H1 (cell line): ENCODE measurements around the gene PGLYRP1. TPM values are rescaled to one million over a fixed set of nuclear protein-coding genes. Genes with fewer than 3 reads are reported as not detected.

ENCODE experiments used
- CTCF ChIA-PET: fragments of 300-600 bp; sonication (Branson Sonifier 250); formaldehyde crosslinking; loops from one replicate; lab custom pipeline; 2021; ENCODE audit not compliant: partially characterized antibody; lab: Charles Lee
- POLR2A ChIA-PET: fragments of 300-600 bp; sonication (Branson Sonifier 250); formaldehyde crosslinking; loops from one replicate; lab custom pipeline; 2021; ENCODE audit warnings: inconsistent platforms; ENCODE audit not compliant: partially characterized antibody; lab: Charles Lee
- DNase-seq, 2 experiments: peaks; one replicate each; pipeline versions ENCODE4 v3.0.0 to v3.0.0-alpha.2; 2010 to 2022; ENCODE audit warnings: low spot score in 2 of 2, low read depth in 1 of 2, mixed read lengths in 1 of 2
- FAIRE-seq: peaks from 2 replicates; lab custom pipeline; 2011; peaks lifted over from hg19 to GRCh38; lab: Jason Lieb, UNC
- H2AFZ ChIP-seq: 2 replicates; pipeline ENCODE4 v1.8.1; 2012; ENCODE audit warnings: low read length, inconsistent platforms
- H2AK5ac ChIP-seq: 2 replicates; pipeline ENCODE4 v1.6.1; 2013; ENCODE audit warnings: low read depth, low read length
- H2BK120ac ChIP-seq: replicated peaks from 2 replicates; pipeline ENCODE3; 2013; ENCODE audit warnings: low read depth, low read length, inconsistent platforms
- H2BK12ac ChIP-seq: 2 replicates; pipeline ENCODE4 v1.6.1; 2013; ENCODE audit warnings: low read depth, low read length
- H2BK15ac ChIP-seq: 2 replicates; pipeline ENCODE4 v1.6.1; 2013; ENCODE audit warnings: low read length
- H2BK20ac ChIP-seq: 2 replicates; pipeline ENCODE4 v1.6.1; 2013; ENCODE audit warnings: low read length
- H2BK5ac ChIP-seq: 2 replicates; pipeline ENCODE4 v1.6.1; 2013; ENCODE audit warnings: low read depth, low read length
- H3K14ac ChIP-seq: 2 replicates; pipeline ENCODE4 v1.6.1; 2013; ENCODE audit warnings: inconsistent platforms; ENCODE audit not compliant: insufficient read length
- H3K18ac ChIP-seq: 2 replicates; pipeline ENCODE4 v1.6.1; 2013; ENCODE audit warnings: low read length; ENCODE audit errors: extremely low read depth
- H3K23ac ChIP-seq: 2 replicates; pipeline ENCODE4 v1.6.1; 2013; ENCODE audit warnings: inconsistent platforms; ENCODE audit not compliant: insufficient read length
- H3K23me2 ChIP-seq: 2 replicates; pipeline ENCODE4 v1.6.1; 2013; ENCODE audit warnings: low read depth, low read length
- H3K27ac ChIP-seq: 2 replicates; pipeline ENCODE4 v1.6.1; 2011; ENCODE audit warnings: low read depth, low read length, inconsistent platforms
- H3K27me3 ChIP-seq, 4 experiments: replicated peaks in 1 of 4; 1 replicate in 1 of 4; 2 replicates in 3 of 4; pipeline versions ENCODE4 v1.6.1 to v1.8.1; 2011 to 2013; ENCODE audit warnings: low read length in 3 of 4, mild to moderate bottlenecking in 3 of 4, inconsistent platforms in 2 of 4, mixed read lengths in 2 of 4, moderate library complexity in 1 of 4; ENCODE audit not compliant: control insufficient read depth in 3 of 4, insufficient read depth in 3 of 4; ENCODE audit errors: extremely low read depth in 1 of 4
- H3K36me3 ChIP-seq, 4 experiments: 2 replicates each; pipeline versions ENCODE4 v1.6.1 to v1.8.1; 2011 to 2013; ENCODE audit warnings: mild to moderate bottlenecking in 4 of 4, low read length in 3 of 4, moderate library complexity in 2 of 4, control low read depth in 1 of 4, inconsistent platforms in 1 of 4; ENCODE audit not compliant: insufficient read depth in 4 of 4, control insufficient read depth in 2 of 4
- H3K4ac ChIP-seq: replicated peaks from 2 replicates; pipeline ENCODE3; 2013; ENCODE audit warnings: low read length, low read depth, mixed read lengths, inconsistent platforms; ENCODE audit not compliant: insufficient read length
- H3K4me1 ChIP-seq, 4 experiments: replicated peaks in 1 of 4; 1 replicate in 1 of 4; 2 replicates in 3 of 4; pipeline versions ENCODE4 v1.6.1 to v1.8.1; 2011 to 2013; ENCODE audit warnings: low read length in 3 of 4, inconsistent platforms in 2 of 4, mixed read lengths in 1 of 4; ENCODE audit not compliant: insufficient read depth in 4 of 4, control insufficient read depth in 3 of 4
- H3K4me2 ChIP-seq, 2 experiments: 2 replicates each; pipeline versions ENCODE4 v1.6.1 to v1.8.1; 2011 to 2013; ENCODE audit warnings: low read depth in 2 of 2, low read length in 2 of 2, control low read depth in 1 of 2, inconsistent platforms in 1 of 2, mild to moderate bottlenecking in 1 of 2; ENCODE audit not compliant: insufficient read depth in 1 of 2
- H3K4me3 ChIP-seq, 4 experiments: fragments of 200-600, 300-600 bp in 1 of 4; sonication (generic), shearing (Covaris generic), sonication (Bioruptor Twin) in 1 of 4; 2 replicates each; pipeline versions ENCODE4 v1.5.1 to v1.8.1; 2011 to 2016; ENCODE audit warnings: low read length in 4 of 4, low read depth in 3 of 4, control low read depth in 2 of 4, inconsistent platforms in 2 of 4, mild to moderate bottlenecking in 2 of 4, mixed read lengths in 1 of 4, moderate library complexity in 1 of 4; ENCODE audit not compliant: insufficient read depth in 2 of 4; ENCODE audit errors: extremely low read depth in 1 of 4
- H3K56ac ChIP-seq: replicated peaks from 2 replicates; pipeline ENCODE3; 2013; ENCODE audit warnings: low read depth, mild to moderate bottlenecking, mixed read lengths, low read length, inconsistent platforms; ENCODE audit not compliant: insufficient read length
- H3K79me1 ChIP-seq: 2 replicates; pipeline ENCODE4 v1.6.1; 2013; ENCODE audit warnings: low read depth, low read length, control low read depth
- H3K79me2 ChIP-seq, 2 experiments: 2 replicates each; pipeline versions ENCODE4 v1.6.1 to v1.8.1; 2012 to 2013; ENCODE audit warnings: low read length in 2 of 2, mild to moderate bottlenecking in 2 of 2, inconsistent platforms in 1 of 2; ENCODE audit not compliant: insufficient read depth in 2 of 2, control insufficient read depth in 1 of 2
- H3K9ac ChIP-seq, 4 experiments: replicated peaks in 1 of 4; 1 replicate in 1 of 4; 2 replicates in 3 of 4; pipeline versions ENCODE4 v1.6.1 to v1.8.1; 2011 to 2013; ENCODE audit warnings: low read depth in 3 of 4, low read length in 3 of 4, control low read depth in 2 of 4, mild to moderate bottlenecking in 2 of 4, moderate library complexity in 2 of 4, inconsistent platforms in 1 of 4; ENCODE audit errors: extremely low read depth in 1 of 4
- H3K9me3 ChIP-seq, 2 experiments: 2 replicates each; pipeline versions ENCODE4 v1.6.1 to v1.8.1; 2012 to 2013; ENCODE audit warnings: mild to moderate bottlenecking in 2 of 2, moderate library complexity in 2 of 2, control low read depth in 1 of 2, inconsistent platforms in 1 of 2, low read depth in 1 of 2, low read length in 1 of 2, mixed read lengths in 1 of 2; ENCODE audit not compliant: insufficient read depth in 2 of 2
- H4K20me1 ChIP-seq, 2 experiments: replicated peaks in 1 of 2; 2 replicates each; pipeline versions ENCODE3 to v1.8.1; 2011 to 2013; ENCODE audit warnings: inconsistent platforms in 2 of 2, low read length in 2 of 2, mild to moderate bottlenecking in 1 of 2; ENCODE audit not compliant: insufficient read depth in 2 of 2, control insufficient read depth in 1 of 2
- H4K5ac ChIP-seq: 2 replicates; pipeline ENCODE4 v1.6.1; 2013; ENCODE audit warnings: low read length, low read depth, mixed read lengths, inconsistent platforms; ENCODE audit not compliant: insufficient read length
- H4K8ac ChIP-seq: 2 replicates; pipeline ENCODE4 v1.8.0; 2013; ENCODE audit warnings: mild to moderate bottlenecking, moderate library complexity, low read length, inconsistent platforms; ENCODE audit not compliant: insufficient read depth; ENCODE audit errors: extremely low read depth
- H4K91ac ChIP-seq: replicated peaks from 2 replicates; pipeline ENCODE3; 2013; ENCODE audit warnings: low read length, mixed read lengths, inconsistent platforms; ENCODE audit not compliant: insufficient read length
- CEBPB ChIP-seq: IDR thresholded peaks from 2 replicates; pipeline ENCODE4 v1.6.1; 2012; ENCODE audit warnings: low read depth, low read length
- RAD21 ChIP-seq, 2 experiments: IDR thresholded peaks in 1 of 2; conservative IDR thresholded peaks in 1 of 2; 2 replicates each; pipeline ENCODE4 v1.6.1; 2011; ENCODE audit warnings: low read depth in 2 of 2, low read length in 2 of 2, improper control_type of control experiment in 1 of 2, inconsistent platforms in 1 of 2, mild to moderate bottlenecking in 1 of 2, moderate library complexity in 1 of 2
- SIRT6 ChIP-seq: IDR thresholded peaks from one replicate; pipeline ENCODE4 v1.7.1; 2012; ENCODE audit warnings: low read length, inconsistent platforms
- TAF1 ChIP-seq: IDR thresholded peaks from 2 replicates; pipeline ENCODE4 v1.6.1; 2011; ENCODE audit warnings: mild to moderate bottlenecking, low read depth, low read length
- WGBS, 2 experiments: shearing (Covaris generic) in 1 of 2; methylation state at CpG; one replicate each; pipeline versions ENCODE4 v1.1.6 to v1.1.7; 2013 to 2015; ENCODE audit warnings: low lambda C conversion rate in 2 of 2, mixed read lengths in 2 of 2, inconsistent platforms in 1 of 2, low coverage in 1 of 2, missing lambda C conversion rate in 1 of 2; ENCODE audit not compliant: insufficient replicate concordance in 2 of 2, insufficient coverage in 1 of 2, insufficient read length in 1 of 2; ENCODE audit errors: extremely low coverage in 1 of 2, missing lambda C conversion rate in 1 of 2; 5-methylcytosine and 5-hydroxymethylcytosine counted together
- polyA plus RNA-seq, 7 experiments: library from polyadenylated mRNA; depleted of rRNA in 3 of 7; stranded (reverse) in 5 of 7; unstranded in 2 of 7; fragments of >200 nt in 5 of 7; fragments of 200-250 nt in 2 of 7; gene quantifications; 1 replicate in 5 of 7; 2 replicates in 1 of 7; 4 replicates in 1 of 7; pipeline versions ENCODE4 v1.2.1 to v1.2.3, GENCODE V29; 2011 to 2013; ENCODE audit warnings: missing spikeins in 2 of 7, mixed read lengths in 2 of 7
- total RNA-seq: library from RNA; stranded (reverse); fragmentation: NEBNext Ultra II Directional; extraction: Animal tissue kit (Norgen Biotek cat#: 25700); gene quantifications from 2 replicates; pipeline ENCODE4 v1.2.1, GENCODE V29; 2021

The PGLYRP1 gene
- total and polyA plus RNA-seq, 2 of the 8 experiments (the other 6 are each of a cell fraction or from before 2014, with no cell fraction given), result not detected

GRCh38 chr19:46043519-46043918 is 20.7 kb upstream of the PGLYRP1 start:
- TF ChIP-seq RAD21 (IDR thresholded peaks at IDR 0.05 in 1 of 2, conservative IDR thresholded peaks at IDR 0.05 in 1 of 2; ENCODE audit: low read depth in 2 of 2, low read length in 2 of 2), result no peak
- no peak for TF ChIP-seq TAF1
- no peak for TF ChIP-seq CEBPB
- no peak for TF ChIP-seq SIRT6
- Histone ChIP-seq H3K27ac (no peak overlapping the region), H3K9me3 (peaks cover 8 to 25% of the 10 kb centered on the region in 2 experiments; a peak in 3 of 4 replicates), H3K4me3 (no peak overlapping the region), H3K36me3 (no peaks in the 10 kb centered on the region), H2AFZ (no peak overlapping the region), H4K5ac (no peak overlapping the region), H3K9ac (no peak overlapping the region), H4K91ac (no peak overlapping the region), H3K27me3 (peaks cover 0 to 2% (median 2%) of the 10 kb centered on the region in 4 experiments; a peak in 5 of 7 replicates), H2BK5ac (no peak overlapping the region), H3K79me2 (no peaks in the 10 kb centered on the region), H3K23ac (no peak overlapping the region), H3K79me1 (no peaks in the 10 kb centered on the region; the same call in 1 of the 2 replicates), H2BK120ac (no peak overlapping the region), H2BK12ac (no peak overlapping the region), H3K18ac (no peak overlapping the region), H4K8ac (no peak overlapping the region), H3K4me2 (no peak overlapping the region), H2BK15ac (no peak overlapping the region), H3K14ac (no peak overlapping the region), H2AK5ac (no peak overlapping the region), H3K56ac (no peak overlapping the region), H2BK20ac (no peak overlapping the region), H4K20me1 (no peaks in the 10 kb centered on the region), H3K4me1 (no peaks in the 10 kb centered on the region), H3K23me2 (no peaks in the 10 kb centered on the region), H3K4ac (no peak overlapping the region)
- WGBS, 2 experiments, result 75% methylated on average over 1 of the region's 1 CpG; no CpG with 5 or more reads in 1 of the 2 experiments
- no peak for DNase-seq
- POLR2A ChIA-PET, result no interaction called here
- CTCF ChIA-PET, result interaction anchor here (0.8 to 4.6 kb wide), 5 partner anchors 11 to 21 kb away, joined by 3 to 34 read pairs (median 4); no protein-coding TSS in a partner anchor
- no peak for FAIRE-seq
